HK-2 (cell line): Measurements from ENCODE around the gene E2F2.

Experiments
- DNase-seq: peaks from one replicate; pipeline ENCODE4 v3.0.0-alpha.2; 2018; ENCODE audit not compliant: unreplicated experiment

The E2F2 gene

GRCh38 chr1:23462766-23463165 is 68.3 kb downstream of the E2F2 start:
- no peak for DNase-seq

GRCh38 chr1:23461050-23461449 is 70.0 kb downstream of the E2F2 start:
- DNase-seq: no peak

GRCh38 chr1:23460519-23460918 is 70.5 kb downstream of the E2F2 start:
- no peak for DNase-seq

GRCh38 chr1:23459338-23459757 is 71.7 kb downstream of the E2F2 start:
- DNase-seq: no peak
